Measurements from ENCODE around the gene PPP1R12B. TPM values are rescaled to one million over a fixed set of nuclear protein-coding genes. Genes with fewer than 3 reads are reported as not detected.

Gene PPP1R12B
- total RNA-seq, 2 experiments from 2014 or later = 19.1 to 23.5 TPM

- intact Hi-C loops (cut with micrococcal nuclease; ENCODE audit: unreplicated experiment) = no loop called here
- H2AFZ ChIP-seq (ENCODE audit: low read length) = peak overlapping the region; percentile 12; the same call in 1 of the 2 replicates
- ChIA-PET POLR2A (interaction anchor here (0.6 to 1.0 kb wide), 4 partner anchors 21 to 82 kb away, joined by 3 to 4 read pairs (median 3); no protein-coding TSS in a partner anchor), CTCF (ENCODE audit: unreplicated experiment) (no interaction called here)
- H3K4me3 ChIP-seq (ENCODE audit: low read depth, low read length, poor library complexity, severe bottlenecking) = no peak overlapping the region
- peak; percentile 56 for DNase-seq (ENCODE audit: low spot score)
- H3K4me2 ChIP-seq (ENCODE audit: low read length) = peak overlapping the region; percentile 48
- H3K79me2 ChIP-seq (ENCODE audit: insufficient read depth, low read depth, low read length) = no peaks in the 10 kb centered on the region
- no peak for TF ChIP-seq EZH2phosphoT487 (IDR thresholded peaks at IDR 0.05; ENCODE audit: borderline replicate concordance, low read depth, low read length)
- TF ChIP-seq CTCF (conservative IDR thresholded peaks at IDR 0.05; ENCODE audit: low read length) = peak; percentile 66
- H3K9me3 ChIP-seq (ENCODE audit: low read length) = no peaks in the 10 kb centered on the region
- H3K9me2 ChIP-seq (ENCODE audit: insufficient read depth, low read length) = no peaks in the 10 kb centered on the region
- no peak overlapping the region for H3K27ac ChIP-seq (ENCODE audit: low read depth, low read length, poor library complexity, severe bottlenecking)
- no peaks in the 10 kb centered on the region for H4K20me1 ChIP-seq (ENCODE audit: insufficient read depth, low read length)
- H3K36me3 ChIP-seq (ENCODE audit: insufficient read depth, low read length) = no peaks in the 10 kb centered on the region
- peaks cover 15% of the 10 kb centered on the region for H3K4me1 ChIP-seq (ENCODE audit: insufficient read depth, low read length, poor library complexity, severe bottlenecking)
- no TSS peak for BruUV-seq (replicated peaks)
These were observed 217.5 kb downstream of the PPP1R12B start for GRCh38 chr1:202565890-202566602.

GRCh38 chr1:202567738-202568137 is 219.2 kb downstream of the PPP1R12B start:
- no peak for DNase-seq (ENCODE audit: low spot score)
- TF ChIP-seq EZH2phosphoT487 (IDR thresholded peaks at IDR 0.05; ENCODE audit: borderline replicate concordance, low read depth, low read length) = no peak
- no peak for TF ChIP-seq CTCF (conservative IDR thresholded peaks at IDR 0.05; ENCODE audit: low read length)
- BruUV-seq (replicated peaks) = no TSS peak
- H3K4me2 ChIP-seq (ENCODE audit: low read length) = no peak overlapping the region
- CTCF ChIA-PET (ENCODE audit: unreplicated experiment) = no interaction called here
- peaks cover 15% of the 10 kb centered on the region for H3K4me1 ChIP-seq (ENCODE audit: insufficient read depth, low read length, poor library complexity, severe bottlenecking)
- H3K9me3 ChIP-seq (ENCODE audit: low read length) = no peaks in the 10 kb centered on the region
- no peak overlapping the region for H3K4me3 ChIP-seq (ENCODE audit: low read depth, low read length, poor library complexity, severe bottlenecking)
- no peaks in the 10 kb centered on the region for H3K36me3 ChIP-seq (ENCODE audit: insufficient read depth, low read length)
- H2AFZ ChIP-seq (ENCODE audit: low read length) = no peak overlapping the region
- no peaks in the 10 kb centered on the region for H4K20me1 ChIP-seq (ENCODE audit: insufficient read depth, low read length)
- H3K9me2 ChIP-seq (ENCODE audit: insufficient read depth, low read length) = no peaks in the 10 kb centered on the region
- intact Hi-C loops (cut with micrococcal nuclease; ENCODE audit: unreplicated experiment) = no loop called here
- H3K79me2 ChIP-seq (ENCODE audit: insufficient read depth, low read depth, low read length) = no peaks in the 10 kb centered on the region
- POLR2A ChIA-PET = interaction anchor here (0.6 kb wide), 2 partner anchors 13 to 702 kb away, joined by 3 to 4 read pairs; no protein-coding TSS in a partner anchor
- H3K27ac ChIP-seq (ENCODE audit: low read depth, low read length, poor library complexity, severe bottlenecking) = no peak overlapping the region

GRCh38 chr1:202568410-202568809 is 219.9 kb downstream of the PPP1R12B start:
- no TSS peak for BruUV-seq (replicated peaks)
- CTCF ChIA-PET (ENCODE audit: unreplicated experiment) = no interaction called here

More at GRCh38 chr1:202568410-202568809, 219.9 kb downstream of the PPP1R12B start:
- peaks cover 15% of the 10 kb centered on the region for H3K4me1 ChIP-seq (ENCODE audit: insufficient read depth, low read length, poor library complexity, severe bottlenecking)
- no peak overlapping the region for H3K27ac ChIP-seq (ENCODE audit: low read depth, low read length, poor library complexity, severe bottlenecking)
- intact Hi-C loops (cut with micrococcal nuclease; ENCODE audit: unreplicated experiment) = no loop called here
- no peaks in the 10 kb centered on the region for H3K79me2 ChIP-seq (ENCODE audit: insufficient read depth, low read depth, low read length)
- DNase-seq (ENCODE audit: low spot score) = no peak
- no peak overlapping the region for H3K4me3 ChIP-seq (ENCODE audit: low read depth, low read length, poor library complexity, severe bottlenecking)
- POLR2A ChIA-PET = interaction anchor here (0.6 kb wide), 1 partner anchor 14 kb away, joined by 3 read pairs; no protein-coding TSS in a partner anchor
- TF ChIP-seq CTCF (conservative IDR thresholded peaks at IDR 0.05; ENCODE audit: low read length) (no peak), EZH2phosphoT487 (IDR thresholded peaks at IDR 0.05; ENCODE audit: borderline replicate concordance, low read depth, low read length) (no peak)
- H3K9me3 ChIP-seq (ENCODE audit: low read length) = no peaks in the 10 kb centered on the region
- no peak overlapping the region for H2AFZ ChIP-seq (ENCODE audit: low read length)
- no peaks in the 10 kb centered on the region for H3K9me2 ChIP-seq (ENCODE audit: insufficient read depth, low read length)
- no peaks in the 10 kb centered on the region for H3K36me3 ChIP-seq (ENCODE audit: insufficient read depth, low read length)
- no peak overlapping the region for H3K4me2 ChIP-seq (ENCODE audit: low read length)
- H4K20me1 ChIP-seq (ENCODE audit: insufficient read depth, low read length) = no peaks in the 10 kb centered on the region

Data from OCI-LY7 (cell line).